Endothelial cell of umbilical vein (primary cell): Measurements from ENCODE around the gene ID2. TPM values are rescaled to one million over a fixed set of nuclear protein-coding genes. Genes with fewer than 3 reads are reported as not detected.

Source experiments
- BruUV-seq: library from RNA; stranded (reverse); fragments of 400-500 nt; replicated peaks from 2 replicates; lab custom pipeline; 2021; lab: Mats Ljungman, UMichigan
- CTCF ChIA-PET: fragments of 300-600, 350-600 bp; sonication (Branson Sonifier 250); formaldehyde crosslinking; loops from one replicate; lab custom pipeline; 2021; ENCODE audit warnings: antibody characterized with exemption, inconsistent platforms; lab: Charles Lee
- POLR2A ChIA-PET: fragments of 300-600, 350-600 bp; sonication (Branson Sonifier 250); formaldehyde crosslinking; loops from one replicate; lab custom pipeline; 2021; ENCODE audit warnings: antibody characterized with exemption, inconsistent platforms; lab: Charles Lee
- DNase-seq: peaks from one replicate; pipeline ENCODE4 v3.0.0-alpha.2; 2011; ENCODE audit warnings: low read depth, low spot score
- FAIRE-seq: peaks from 2 replicates; lab custom pipeline; 2011; peaks lifted over from hg19 to GRCh38; lab: Jason Lieb, UNC
- H2AFZ ChIP-seq: 2 replicates; pipeline ENCODE4 v1.6.0; 2012; ENCODE audit warnings: low read depth, low read length, control low read depth, inconsistent platforms
- H3K27ac ChIP-seq: 2 replicates; pipeline ENCODE4 v1.5.1; 2011; ENCODE audit warnings: low read depth, mild to moderate bottlenecking, control low read depth, low read length, moderate library complexity; ENCODE audit not compliant: insufficient read depth
- H3K27me3 ChIP-seq, 2 experiments: 2 replicates each; pipeline versions ENCODE4 v1.6.0 to v1.6.1; 2011; ENCODE audit warnings: low read length in 2 of 2, mixed read lengths in 1 of 2; ENCODE audit not compliant: control insufficient read depth in 2 of 2, insufficient read depth in 2 of 2
- H3K36me3 ChIP-seq, 2 experiments: 2 replicates in 1 of 2; 3 replicates in 1 of 2; pipeline ENCODE4 v1.5.1; 2011; ENCODE audit warnings: low read length in 2 of 2, mild to moderate bottlenecking in 1 of 2, moderate library complexity in 1 of 2; ENCODE audit not compliant: control insufficient read depth in 2 of 2, insufficient read depth in 2 of 2; ENCODE audit errors: extremely low read depth in 1 of 2
- H3K4me1 ChIP-seq: 3 replicates; pipeline ENCODE4 v1.5.1; 2011; ENCODE audit warnings: mild to moderate bottlenecking, low read length; ENCODE audit not compliant: control insufficient read depth, insufficient read depth; ENCODE audit errors: extremely low read depth
- H3K4me2 ChIP-seq: 2 replicates; pipeline ENCODE4 v1.6.1; 2011; ENCODE audit warnings: low read length, control low read depth, mixed read lengths; ENCODE audit not compliant: insufficient read depth
- H3K4me3 ChIP-seq, 3 experiments: fragments of 200-600 bp in 1 of 3; sonication (generic), shearing (Covaris generic) in 1 of 3; replicated peaks in 1 of 3; 2 replicates each; pipeline ENCODE4 v1.5.1; 2011 to 2016; ENCODE audit warnings: control low read depth in 3 of 3, low read length in 3 of 3, mild to moderate bottlenecking in 2 of 3, inconsistent platforms in 1 of 3, low read depth in 1 of 3, moderate library complexity in 1 of 3; ENCODE audit not compliant: insufficient read depth in 1 of 3
- H3K79me2 ChIP-seq: 2 replicates; pipeline ENCODE4 v1.6.0; 2012; ENCODE audit warnings: low read length, inconsistent platforms; ENCODE audit not compliant: control insufficient read depth, insufficient read depth
- H3K9ac ChIP-seq: replicated peaks from 2 replicates; pipeline ENCODE3; 2011; ENCODE audit warnings: low read length, control low read depth; ENCODE audit not compliant: insufficient read depth; ENCODE audit errors: extremely low read depth
- H3K9me1 ChIP-seq: replicated peaks from 3 replicates; pipeline ENCODE4 v1.6.0; 2011; ENCODE audit warnings: mild to moderate bottlenecking, low read length; ENCODE audit not compliant: control insufficient read depth, insufficient read depth; ENCODE audit errors: extremely low read depth
- H3K9me3 ChIP-seq: replicated peaks from 2 replicates; pipeline ENCODE4 v1.5.1; 2012; ENCODE audit warnings: low read length, inconsistent platforms; ENCODE audit not compliant: control insufficient read depth, insufficient read depth
- H4K20me1 ChIP-seq: replicated peaks from 2 replicates; pipeline ENCODE3; 2011; ENCODE audit warnings: mild to moderate bottlenecking, low read length; ENCODE audit not compliant: control insufficient read depth, insufficient read depth; ENCODE audit errors: extremely low read depth
- EZH2 ChIP-seq: IDR thresholded peaks from 2 replicates; pipeline ENCODE4 v1.6.1; 2012; ENCODE audit warnings: borderline replicate concordance, low read depth, mild to moderate bottlenecking, moderate library complexity, low read length, inconsistent platforms; ENCODE audit not compliant: severe bottlenecking
- FOS ChIP-seq: IDR thresholded peaks from 2 replicates; pipeline ENCODE4 v1.6.1; 2011; ENCODE audit warnings: mild to moderate bottlenecking, low read length, moderate library complexity, borderline replicate concordance; ENCODE audit not compliant: insufficient read depth
- MYC ChIP-seq: IDR thresholded peaks from one replicate; pipeline ENCODE4 v1.6.1; 2011; ENCODE audit warnings: mild to moderate bottlenecking, low read depth, low read length
- POLR2A ChIP-seq: IDR thresholded peaks from 2 replicates; pipeline ENCODE4 v1.6.1; 2012; ENCODE audit warnings: low read depth, mild to moderate bottlenecking, control low read depth, low read length
- POLR2AphosphoS5 ChIP-seq: IDR thresholded peaks from 2 replicates; pipeline ENCODE4 v1.6.1; 2012; ENCODE audit warnings: low read depth, mild to moderate bottlenecking, control low read depth, low read length, moderate library complexity; ENCODE audit not compliant: insufficient read depth
- dilution Hi-C: fragments of 300-500 bp; cut with MboI; formaldehyde crosslinking; loops from one replicate; pipeline ENCODE4 v1.15.0; 2019; ENCODE audit warnings: low sequenced_read_pairs; ENCODE audit not compliant: extremely low pct_ligation_motif_present
- intact Hi-C: fragments of 100-400 bp; cut with micrococcal nuclease; formaldehyde crosslinking; loops from one replicate; pipeline ENCODE4 v1.10.0; 2022
- polyA plus RNA-seq, 4 experiments: library from polyadenylated mRNA; depleted of rRNA in 3 of 4; stranded (reverse) in 3 of 4; unstranded in 1 of 4; fragments of >200 nt; gene quantifications; 2 replicates each; pipeline versions ENCODE4 v1.2.1 to v1.2.3, GENCODE V29; 2011 to 2012; ENCODE audit warnings: missing spikeins in 1 of 4
- total RNA-seq: library from RNA; stranded (reverse); gene quantifications from 2 replicates; pipeline ENCODE4 v1.2.3, GENCODE V29; 2021
- TF ChIP-seq, protein P1 (sequence below), 2 donors: IDR thresholded peaks; 1 replicate in 1 of 2; 2 replicates in 1 of 2; pipeline ENCODE4 v1.5.1; 2011; ENCODE audit warnings: low read length in 2 of 2, mild to moderate bottlenecking in 2 of 2, moderate library complexity in 2 of 2, control low read depth in 1 of 2, inconsistent platforms in 1 of 2, low read depth in 1 of 2; ENCODE audit not compliant: insufficient read depth in 1 of 2; ENCODE audit errors: extremely low read depth in 1 of 2

Gene ID2
- total and polyA plus RNA-seq, 2 donors (not counting 3 experiments of a cell fraction or from before 2014, with no cell fraction given): 4.1 to 29.1 TPM

DNA sequence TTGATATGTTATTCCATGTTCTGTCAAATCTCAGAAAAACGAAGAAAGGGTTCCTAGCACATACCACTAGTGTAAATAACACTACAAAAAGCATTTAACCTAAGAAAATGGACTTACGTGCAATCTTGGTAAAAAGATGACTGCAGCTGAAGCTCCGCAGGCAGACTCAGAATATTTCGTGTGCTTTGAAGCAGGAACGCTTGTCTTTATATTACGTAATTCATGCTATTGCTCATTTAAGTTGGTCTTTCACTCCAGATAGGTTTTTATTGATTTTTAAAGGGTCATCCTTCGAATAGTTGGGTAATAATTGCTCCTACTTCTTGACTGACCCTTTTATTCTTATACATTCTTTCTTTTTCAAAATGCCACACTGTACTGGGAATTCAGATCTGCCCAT lies 44.0 kb downstream of the ID2 start:
- H3K79me2 ChIP-seq: no peaks in the 10 kb centered on the region
- POLR2A ChIA-PET: no interaction called here
- TF ChIP-seq POLR2AphosphoS5 (no peak), EZH2 (no peak), MYC (no peak), FOS (no peak), POLR2A (no peak)
- TF ChIP-seq, protein P1, sequence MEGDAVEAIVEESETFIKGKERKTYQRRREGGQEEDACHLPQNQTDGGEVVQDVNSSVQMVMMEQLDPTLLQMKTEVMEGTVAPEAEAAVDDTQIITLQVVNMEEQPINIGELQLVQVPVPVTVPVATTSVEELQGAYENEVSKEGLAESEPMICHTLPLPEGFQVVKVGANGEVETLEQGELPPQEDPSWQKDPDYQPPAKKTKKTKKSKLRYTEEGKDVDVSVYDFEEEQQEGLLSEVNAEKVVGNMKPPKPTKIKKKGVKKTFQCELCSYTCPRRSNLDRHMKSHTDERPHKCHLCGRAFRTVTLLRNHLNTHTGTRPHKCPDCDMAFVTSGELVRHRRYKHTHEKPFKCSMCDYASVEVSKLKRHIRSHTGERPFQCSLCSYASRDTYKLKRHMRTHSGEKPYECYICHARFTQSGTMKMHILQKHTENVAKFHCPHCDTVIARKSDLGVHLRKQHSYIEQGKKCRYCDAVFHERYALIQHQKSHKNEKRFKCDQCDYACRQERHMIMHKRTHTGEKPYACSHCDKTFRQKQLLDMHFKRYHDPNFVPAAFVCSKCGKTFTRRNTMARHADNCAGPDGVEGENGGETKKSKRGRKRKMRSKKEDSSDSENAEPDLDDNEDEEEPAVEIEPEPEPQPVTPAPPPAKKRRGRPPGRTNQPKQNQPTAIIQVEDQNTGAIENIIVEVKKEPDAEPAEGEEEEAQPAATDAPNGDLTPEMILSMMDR (IDR thresholded peaks at IDR 0.05; ENCODE audit: extremely low read depth in 1 of 2, insufficient read depth in 1 of 2, low read depth in 1 of 2, low read length in 2 of 2): no peak
- peaks cover 0 to 9% of the 10 kb centered on the region in 2 experiments for H3K36me3 ChIP-seq
- H3K27ac ChIP-seq: no peak overlapping the region
- H3K4me3 ChIP-seq: no peak overlapping the region
- dilution Hi-C loops (no loop called here), intact Hi-C loops (no loop called here)
- no peak overlapping the region for H3K4me2 ChIP-seq
- H3K9ac ChIP-seq: no peak overlapping the region
- no peak for DNase-seq
- FAIRE-seq: no peak
- no peaks in the 10 kb centered on the region for H3K4me1 ChIP-seq
- CTCF ChIA-PET: interaction anchor here (1.1 kb wide), 1 partner anchor 14 kb away, joined by 5 read pairs; no protein-coding TSS in a partner anchor
- H3K27me3 ChIP-seq: no peaks in the 10 kb centered on the region
- H3K9me3 ChIP-seq: no peaks in the 10 kb centered on the region
- H2AFZ ChIP-seq: no peak overlapping the region
- H4K20me1 ChIP-seq: no peaks in the 10 kb centered on the region
- BruUV-seq: no TSS peak
- no peaks in the 10 kb centered on the region for H3K9me1 ChIP-seq
